GM21526 (cell line): ENCODE data around the gene SPIRE1.

Source experiments
- ATAC-seq: cut with Tn5 transposase; IDR thresholded peaks from one replicate; pipeline ENCODE4 v1.9.1; 2021; ENCODE audit warnings: moderate library complexity; ENCODE audit not compliant: unreplicated experiment, low FRiP score

Gene SPIRE1

DNA sequence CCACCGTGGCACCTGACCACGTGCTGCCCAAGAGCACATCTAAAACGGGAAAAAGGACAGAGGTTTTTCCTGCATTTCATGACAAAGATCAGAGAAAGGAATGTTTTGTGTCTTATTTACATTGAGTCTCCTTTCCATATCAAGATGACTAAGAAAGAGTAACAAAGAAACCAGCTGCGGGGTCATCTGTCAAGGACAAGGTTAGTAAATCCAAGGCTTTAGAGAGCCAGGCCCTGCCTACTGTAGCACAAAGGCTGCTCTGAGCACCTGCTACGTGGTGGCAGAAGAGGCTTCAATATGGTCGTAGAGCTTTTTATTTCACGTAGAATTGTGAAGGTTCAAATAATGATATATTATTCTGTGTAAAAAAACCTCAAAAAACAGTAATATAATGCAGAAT lies 199.1 kb downstream of the SPIRE1 start:
- no peak for ATAC-seq

DNA sequence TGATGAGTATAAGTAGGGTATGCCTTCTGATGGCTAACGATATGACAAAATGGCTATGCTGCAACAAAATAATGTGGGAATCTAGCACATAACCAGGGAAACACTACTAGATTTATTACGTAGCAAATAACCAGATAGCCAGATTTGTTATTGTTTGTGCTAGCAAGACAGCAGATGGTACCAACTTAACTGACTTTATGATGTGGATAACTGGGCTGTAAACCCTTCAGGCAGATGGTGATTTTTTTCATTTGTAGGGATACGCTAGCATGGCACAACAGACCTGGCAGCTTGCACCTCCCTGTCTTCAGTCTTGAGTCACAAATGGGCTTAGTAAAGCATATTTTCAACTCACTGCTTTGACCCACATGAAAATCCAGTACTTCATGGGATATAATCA lies 201.5 kb downstream of the SPIRE1 start:
- no peak for ATAC-seq

DNA sequence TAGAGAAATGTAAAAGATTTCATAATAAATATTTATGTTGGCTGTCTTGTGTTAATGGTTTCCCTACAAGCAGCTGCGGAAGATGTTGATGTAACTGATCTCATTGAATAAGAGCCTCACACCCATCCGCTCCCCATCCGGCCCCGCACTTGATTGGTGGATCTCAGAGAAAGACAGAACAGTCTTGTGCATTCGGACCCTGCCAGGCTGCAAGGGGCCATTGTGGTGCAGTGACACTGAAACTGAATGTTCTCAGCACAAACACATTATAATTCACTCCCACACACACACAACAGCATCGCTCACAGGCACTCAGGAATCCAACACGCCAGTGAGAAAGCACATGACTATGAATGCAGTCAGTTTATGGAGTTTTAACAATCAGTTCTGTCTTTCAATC lies 202.4 kb downstream of the SPIRE1 start:
- ATAC-seq = no peak

DNA sequence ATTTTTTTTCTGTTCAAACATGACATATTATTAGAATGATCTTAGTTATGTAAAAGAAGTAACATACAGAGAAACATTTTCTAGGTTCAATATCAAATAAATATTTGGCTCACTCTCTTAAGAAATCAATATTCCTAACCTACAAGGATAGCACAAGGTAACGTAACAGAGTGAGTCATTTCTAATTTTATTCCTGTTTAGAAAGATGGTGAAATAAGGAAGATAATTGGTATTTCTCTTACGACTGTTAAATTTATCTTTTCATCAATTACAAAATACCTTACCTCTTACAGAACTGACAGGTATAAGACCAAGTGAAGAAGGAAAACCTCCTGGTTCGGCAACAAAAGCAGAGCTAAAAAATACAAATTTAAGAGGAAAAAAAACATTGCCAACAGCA lies 205.1 kb downstream of the SPIRE1 start:
- ATAC-seq = no peak

DNA sequence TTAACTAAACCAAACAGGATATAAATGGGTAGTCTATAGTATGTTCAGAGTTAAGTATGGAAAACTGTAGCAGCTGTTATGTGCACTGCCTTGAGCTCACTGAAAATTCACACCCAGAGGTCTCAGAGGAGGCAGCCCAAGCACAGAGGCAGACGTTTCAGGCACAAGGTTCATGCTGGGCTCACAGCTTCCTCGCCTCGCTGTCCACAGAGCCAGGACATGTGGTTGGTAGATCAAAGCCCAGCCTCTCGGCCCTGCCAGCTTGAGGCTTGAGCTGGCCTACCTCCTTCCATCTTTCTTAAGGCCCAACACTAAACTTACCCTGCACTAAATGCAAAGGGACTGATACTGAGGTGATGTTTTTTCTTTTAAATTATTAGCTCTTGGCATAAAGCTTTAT lies 206.5 kb downstream of the SPIRE1 start:
- ATAC-seq = no peak

DNA sequence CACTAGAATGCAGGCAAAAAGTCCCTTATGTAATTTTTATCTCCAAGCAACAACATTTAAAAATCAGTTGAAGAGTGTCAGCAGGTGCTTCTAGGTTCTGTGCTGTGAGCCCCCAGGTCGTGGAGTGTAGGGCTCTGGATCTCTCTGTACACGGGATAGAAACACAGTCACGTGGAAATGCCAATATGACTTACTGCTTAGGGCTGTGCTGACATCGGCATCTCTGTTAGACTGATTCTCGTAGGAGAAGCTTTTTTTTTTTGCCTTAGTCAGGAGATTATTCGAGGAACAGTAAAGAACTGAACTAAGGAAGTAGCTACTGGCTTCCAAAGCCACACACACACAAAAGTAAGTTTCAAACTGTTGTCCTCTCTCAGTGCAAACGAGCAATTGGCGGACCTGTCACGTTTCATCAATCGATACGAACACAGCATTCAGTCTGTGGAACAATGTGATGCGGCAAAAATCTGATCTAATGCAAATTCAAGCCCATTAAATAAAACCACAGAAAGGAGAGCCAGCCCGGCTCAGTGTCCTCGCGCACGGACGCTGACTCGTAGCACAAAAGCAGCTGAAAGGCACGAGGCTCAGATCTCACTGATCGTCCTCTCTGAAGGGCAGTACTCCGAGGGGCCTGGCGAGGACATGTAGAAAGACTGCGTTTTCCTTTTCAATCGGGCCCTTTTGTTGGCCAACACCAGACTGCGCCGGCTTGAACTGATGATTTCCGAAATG lies 208.7 kb downstream of the SPIRE1 start:
- ATAC-seq = no peak

DNA sequence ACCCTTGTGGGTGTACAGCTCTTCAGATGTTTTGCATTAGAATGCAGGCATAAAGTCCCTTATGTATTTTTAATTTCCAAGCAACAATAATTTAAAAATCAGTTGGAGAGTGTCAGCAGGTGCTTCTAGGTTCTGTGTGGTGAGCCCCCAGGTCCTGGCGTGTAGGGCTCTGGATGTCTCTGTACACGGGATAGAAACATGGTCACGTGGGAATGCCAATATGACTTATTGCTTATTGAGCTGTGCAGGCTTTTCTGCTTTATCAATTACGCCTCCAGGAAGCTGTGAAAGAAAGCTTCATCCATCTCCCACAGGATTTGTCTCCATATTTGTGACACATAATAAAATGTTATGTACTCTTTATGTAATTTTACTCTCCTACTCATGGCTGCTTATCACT lies 212.4 kb downstream of the SPIRE1 start:
- no peak for ATAC-seq

DNA sequence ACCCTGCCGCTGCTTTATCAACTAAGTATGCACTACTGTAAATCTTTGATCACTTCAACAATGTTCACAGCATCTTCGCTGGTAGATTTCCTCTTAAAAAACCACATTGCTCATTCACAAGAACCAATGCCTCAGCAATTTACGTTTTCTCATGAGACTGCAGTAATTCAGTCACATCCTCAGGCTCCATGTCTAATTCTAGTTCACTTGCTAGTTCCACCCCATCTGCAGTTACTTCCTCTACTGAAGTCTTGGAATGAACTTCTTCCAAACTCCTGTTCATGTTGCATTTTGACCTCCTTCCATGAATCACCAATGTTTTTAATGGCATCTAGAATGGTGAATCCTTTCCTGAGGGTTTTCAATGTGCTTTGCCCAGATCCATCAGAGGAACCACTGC lies 214.4 kb downstream of the SPIRE1 start:
- no peak for ATAC-seq

DNA sequence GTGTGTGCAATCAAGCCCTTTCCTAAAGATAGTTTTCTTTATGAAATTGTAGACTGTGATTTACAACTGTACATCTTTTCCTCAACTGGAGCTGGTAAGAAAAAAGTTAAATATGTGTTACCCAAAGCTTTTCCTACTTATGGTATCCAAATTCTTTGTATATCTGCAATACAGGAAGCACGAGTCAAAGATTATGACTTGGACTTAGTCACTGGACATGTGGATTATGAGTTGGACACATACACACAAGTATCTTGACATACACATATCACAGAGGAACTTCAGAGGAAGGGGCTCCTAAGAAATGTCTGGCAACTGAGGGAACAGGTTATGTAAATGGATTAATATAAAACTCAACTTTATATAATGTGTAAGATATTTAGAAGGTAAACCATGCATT lies 215.0 kb downstream of the SPIRE1 start:
- ATAC-seq = no peak

DNA sequence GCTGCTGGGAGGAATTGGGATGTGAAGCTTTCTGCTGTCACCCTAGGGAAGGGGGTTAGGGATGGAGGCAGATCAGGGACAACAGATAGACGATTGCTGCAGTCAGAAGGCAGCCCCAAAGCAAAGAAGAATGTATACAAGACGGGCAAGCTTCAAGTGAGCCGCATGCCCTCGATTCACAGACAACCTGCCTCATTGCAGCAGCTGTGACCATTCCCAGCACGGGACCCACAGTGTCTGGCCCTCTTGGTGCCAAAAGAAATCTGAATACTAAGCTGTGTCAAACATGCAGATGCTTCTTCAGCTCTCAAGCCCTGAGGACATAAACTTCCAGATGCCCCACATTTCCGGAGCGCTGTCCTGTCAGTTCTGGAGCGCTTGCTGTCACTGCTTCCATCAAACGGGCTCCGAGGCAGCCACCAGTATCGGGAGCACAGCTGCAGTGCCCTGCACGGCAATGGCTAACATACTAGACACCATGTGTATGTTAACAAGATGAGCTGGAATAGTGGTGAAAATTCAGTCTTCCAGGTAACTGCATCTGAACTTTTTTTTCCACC lies 216.4 kb downstream of the SPIRE1 start:
- no peak for ATAC-seq

DNA sequence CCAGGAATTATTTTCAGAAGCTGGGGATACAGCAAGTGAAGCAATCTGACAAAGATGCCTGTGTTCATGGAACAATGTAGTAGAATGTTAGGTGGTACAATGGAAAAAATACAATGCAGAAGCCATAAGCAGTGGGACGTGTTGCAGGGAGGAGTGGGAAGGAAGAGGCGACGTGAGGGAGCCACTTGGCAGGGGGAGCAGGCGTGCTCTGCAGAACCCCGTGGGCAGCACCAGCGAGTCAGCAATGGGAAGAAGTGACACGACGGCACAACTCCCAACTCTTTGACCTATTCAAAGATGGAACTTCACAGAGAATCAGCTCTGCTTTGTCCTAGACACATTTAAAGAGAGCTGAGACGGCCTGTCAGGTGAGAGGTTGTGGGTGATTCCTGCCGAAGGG lies 219.7 kb downstream of the SPIRE1 start:
- ATAC-seq = no peak

DNA sequence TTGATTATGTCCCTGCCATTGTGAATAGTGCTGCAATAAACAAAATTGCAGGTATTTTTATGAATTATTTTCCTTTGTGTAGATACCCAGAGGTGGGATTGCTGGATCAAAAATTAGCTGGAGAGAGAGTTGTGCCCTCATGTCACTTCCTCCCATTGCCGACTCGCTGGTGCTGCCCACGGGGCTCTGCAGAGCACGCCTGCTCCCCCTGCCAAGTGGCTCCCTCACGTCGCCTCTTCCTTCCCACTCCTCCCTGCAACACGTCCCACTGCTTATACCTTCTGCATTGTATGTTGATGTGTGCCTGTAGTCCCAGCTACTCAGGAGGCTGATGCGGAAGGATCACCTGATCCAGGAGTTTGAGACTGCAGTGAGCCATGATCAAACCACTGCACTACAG lies 222.0 kb downstream of the SPIRE1 start:
- ATAC-seq = no peak

DNA sequence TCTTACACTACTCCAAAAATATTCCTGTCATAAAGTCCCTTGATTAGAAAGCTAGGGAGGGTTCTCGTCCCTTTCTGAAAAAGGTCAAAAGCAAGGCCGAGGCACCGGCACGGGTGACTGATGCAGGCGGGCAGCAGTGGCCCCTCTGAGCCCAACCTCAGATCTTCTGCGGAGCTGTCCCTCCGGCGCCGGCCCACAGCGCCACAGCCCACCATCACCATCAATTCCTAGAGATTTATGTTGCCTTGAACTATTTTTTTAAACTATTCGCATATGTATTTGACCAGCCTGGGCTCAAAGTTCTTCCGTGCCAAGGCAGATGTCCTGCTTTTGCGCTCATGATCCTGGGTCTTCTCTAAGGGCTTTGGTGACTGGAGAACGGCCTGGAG lies 223.4 kb downstream of the SPIRE1 start:
- ATAC-seq = no peak

DNA sequence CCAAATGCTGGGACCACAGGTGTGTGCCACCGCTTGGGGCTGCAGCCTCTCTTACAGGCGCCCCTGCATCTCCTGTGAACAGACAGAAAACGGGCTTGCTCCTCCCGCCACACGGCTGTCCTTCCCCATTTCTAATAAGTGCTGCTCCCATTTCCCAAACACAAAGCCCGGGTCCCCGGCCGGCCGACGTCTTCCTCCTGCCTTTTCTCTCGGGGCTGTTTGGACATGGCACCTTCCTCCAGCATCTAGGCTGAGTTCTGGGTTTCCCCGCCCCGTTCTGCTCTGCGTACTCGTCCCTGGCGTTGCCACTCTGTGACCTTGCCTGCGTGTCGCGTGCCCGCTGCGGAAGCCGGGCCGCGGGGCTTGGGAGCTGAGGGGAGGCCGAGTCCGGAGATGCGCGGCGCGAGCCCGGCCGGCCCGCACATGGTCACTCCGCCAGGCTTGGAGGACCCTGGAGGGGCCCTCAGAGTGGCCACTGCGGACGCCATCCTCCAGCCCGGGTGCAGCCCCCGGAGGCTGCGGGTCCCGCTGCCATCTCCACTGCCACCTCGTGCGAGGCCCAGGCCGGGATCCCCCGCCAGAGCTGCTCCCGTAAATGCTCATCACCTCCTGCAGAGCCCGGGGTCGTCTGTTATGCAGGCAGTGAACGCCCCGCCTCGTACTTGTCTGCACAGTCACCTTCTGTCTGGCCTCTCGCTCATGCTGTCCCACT lies 223.9 kb downstream of the SPIRE1 start:
- no peak for ATAC-seq

DNA sequence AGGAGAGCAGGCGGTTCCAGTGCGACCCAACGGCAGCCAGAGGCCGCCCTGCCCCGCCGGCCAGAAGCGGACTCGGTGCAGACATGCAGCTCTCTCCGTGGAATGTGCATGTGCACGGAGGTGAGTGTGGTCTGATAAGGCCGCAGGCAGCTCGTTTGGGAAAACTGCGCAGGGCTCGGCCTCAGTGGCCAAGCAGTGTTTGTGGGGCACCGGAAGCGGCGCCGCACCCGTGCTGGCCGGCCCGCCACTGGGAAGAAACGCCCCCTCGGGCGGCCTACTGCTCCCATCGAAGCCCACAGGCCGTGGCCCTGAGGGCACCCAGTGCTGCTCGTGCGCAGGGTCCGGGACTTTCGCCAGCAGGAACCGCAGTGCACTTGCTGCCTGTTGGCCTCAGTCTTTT lies 225.0 kb downstream of the SPIRE1 start:
- ATAC-seq = no peak

DNA sequence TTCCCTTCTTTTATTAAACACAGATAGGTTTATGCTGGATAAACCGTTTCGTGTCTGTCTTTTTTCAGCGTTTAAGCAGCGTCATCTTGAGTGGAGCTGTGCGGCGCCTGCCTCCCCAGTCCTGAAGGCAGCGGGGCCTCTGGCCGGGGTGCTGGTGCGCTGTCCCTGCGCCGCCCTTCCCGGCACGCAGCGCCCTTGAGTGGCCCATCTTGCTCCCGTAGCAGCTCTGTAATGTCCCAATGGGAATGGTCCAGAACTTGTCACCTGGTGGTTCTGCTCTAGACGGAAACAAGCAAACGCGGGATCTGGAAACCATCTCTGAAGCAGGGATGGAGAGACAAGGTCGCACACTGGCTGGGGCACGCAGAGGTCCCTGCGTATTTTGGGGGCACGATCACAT lies 225.7 kb downstream of the SPIRE1 start:
- ATAC-seq = no peak

DNA sequence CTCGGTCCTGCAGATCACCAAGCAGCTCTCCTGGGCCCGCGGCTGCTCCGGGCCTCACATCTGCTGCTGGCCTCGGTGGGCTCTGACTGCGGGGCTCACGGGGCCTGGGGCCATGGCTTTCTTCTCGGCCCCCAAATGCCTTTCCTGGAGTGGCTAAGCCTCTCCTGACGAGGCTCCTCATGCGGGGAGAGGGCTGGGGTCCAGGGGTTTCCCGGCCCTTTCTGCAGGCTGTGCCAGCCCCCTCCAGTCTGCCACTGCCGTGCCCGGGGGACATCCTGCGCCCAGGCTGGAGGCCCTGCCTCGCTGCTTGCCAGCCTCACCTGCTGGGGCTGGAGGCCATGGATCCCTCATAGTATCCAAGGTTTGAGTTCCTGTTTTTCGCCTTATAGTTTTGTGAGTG lies 226.3 kb downstream of the SPIRE1 start:
- ATAC-seq = no peak

DNA sequence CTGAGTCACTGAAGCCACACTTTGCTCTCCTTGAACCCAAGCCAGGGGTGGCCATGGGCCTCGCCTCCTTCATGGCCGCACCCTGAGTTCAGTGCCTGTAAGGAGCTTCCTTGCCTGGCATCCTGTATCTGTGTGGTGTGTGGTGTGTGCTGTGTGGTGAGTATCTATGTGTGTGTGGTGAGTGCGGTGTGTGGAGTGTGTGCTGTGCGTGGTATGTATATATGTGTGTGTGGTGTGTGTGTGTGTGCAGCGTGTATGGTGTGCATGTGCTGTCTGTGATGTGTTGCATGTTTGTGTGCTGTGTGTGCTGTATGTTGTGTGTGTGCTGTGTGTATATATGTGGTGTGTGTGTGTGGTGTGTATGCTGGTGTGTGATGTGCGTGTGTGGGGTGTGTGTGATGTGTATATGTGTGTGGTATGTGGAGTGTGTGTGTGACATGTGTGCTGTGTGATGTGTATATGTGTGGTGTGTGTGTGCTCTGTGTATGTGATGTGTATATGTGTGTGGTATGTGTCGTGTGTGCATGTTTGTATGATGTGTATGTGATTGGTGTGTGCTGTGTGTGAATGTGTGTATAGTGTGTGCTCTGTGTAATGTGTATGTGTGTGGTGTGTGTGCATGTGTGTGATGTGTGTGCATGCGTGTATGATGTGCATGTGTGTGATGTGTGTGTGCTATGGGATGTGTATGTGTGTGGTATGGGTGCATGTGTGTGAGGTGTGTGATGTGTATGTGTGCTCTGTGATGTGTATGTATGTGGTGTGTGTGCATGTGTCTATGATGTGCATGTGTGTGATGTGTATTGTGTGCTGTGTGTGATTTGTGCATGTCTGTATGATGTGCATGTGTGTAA lies 227.5 kb downstream of the SPIRE1 start:
- ATAC-seq = no peak

DNA sequence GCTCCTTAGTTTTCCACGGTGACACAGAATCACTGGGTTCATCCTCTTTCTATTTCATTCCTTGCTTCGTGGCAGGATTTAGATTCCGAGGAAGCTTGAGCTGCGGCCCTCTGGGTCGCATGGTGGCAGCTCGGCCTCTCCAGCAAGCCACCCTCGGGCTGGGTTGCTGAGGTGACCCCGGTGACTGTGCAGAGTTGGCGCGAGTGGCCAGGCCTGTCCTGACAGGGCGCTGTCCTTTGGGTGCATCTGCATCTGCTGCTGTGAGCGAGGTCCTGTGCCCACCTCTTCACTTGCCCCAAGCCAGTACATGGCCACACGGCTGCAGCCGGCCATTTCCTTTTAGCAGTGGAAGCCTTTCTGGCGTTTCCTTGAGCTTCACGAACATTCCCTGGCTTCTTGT lies 228.4 kb downstream of the SPIRE1 start:
- no peak for ATAC-seq

DNA sequence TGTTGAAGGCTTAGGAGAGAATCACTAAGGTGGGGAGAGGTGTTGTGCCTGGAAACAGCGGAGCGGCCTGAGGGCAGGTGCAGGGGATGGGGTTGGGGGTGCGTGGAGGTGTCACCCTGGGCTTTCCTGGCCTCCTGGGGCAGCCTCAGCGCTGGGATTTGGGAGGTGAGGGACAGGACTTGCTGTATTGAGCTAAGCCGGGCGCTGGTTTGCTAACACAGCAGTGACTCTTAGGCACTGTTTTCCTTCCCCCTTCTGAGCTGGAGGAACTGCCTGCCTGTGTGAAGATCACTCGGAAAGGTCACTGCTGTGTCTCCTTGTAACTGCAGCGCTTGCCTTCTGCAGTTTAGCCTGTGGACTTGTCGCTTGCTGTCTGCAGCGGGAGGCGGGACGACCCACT lies 229.0 kb downstream of the SPIRE1 start:
- ATAC-seq = no peak

DNA sequence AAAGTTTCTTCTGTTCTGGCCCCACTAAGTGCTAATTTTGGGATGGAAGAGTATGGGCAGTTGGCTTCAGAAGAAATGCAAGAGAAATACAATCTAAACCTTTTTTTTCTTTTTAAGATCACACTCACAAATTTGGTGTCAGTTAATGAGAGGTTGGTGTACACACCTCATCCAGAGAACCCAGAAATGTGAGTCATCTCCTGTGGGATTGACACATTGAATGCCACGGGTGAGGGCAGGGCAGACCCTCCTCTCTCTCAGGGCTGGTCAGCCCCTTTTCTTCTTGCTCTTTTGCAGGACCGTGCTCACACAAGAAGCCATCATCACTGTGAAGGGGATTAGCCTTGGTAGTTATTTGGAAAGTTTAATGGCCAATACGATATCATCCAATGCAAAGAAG lies 231.0 kb downstream of the SPIRE1 start:
- ATAC-seq = no peak
